Nucleus accumbens (tissue), 56 donors: Measurements from ENCODE around the gene IYD.

ENCODE experiments used
- DNase-seq, 56 donors: peaks; one replicate each; lab custom pipeline; 2025; lab: John Stamatoyannopoulos, UW

IYD gene

GRCh38 chr6:150394053-150394898 is 25.5 kb downstream of the IYD start:
- DNase-seq: no peak

GRCh38 chr6:150394899-150395295 is 26.1 kb downstream of the IYD start:
- DNase-seq: no peak

GRCh38 chr6:150395388-150396009 is 26.7 kb downstream of the IYD start:
- DNase-seq: peak in 39 of 56 donors; percentile 2 to 76 (median 19)

- DNase-seq: no peak
Measured at GRCh38 chr6:150403458-150404246, 34.8 kb downstream of the IYD start.

GRCh38 chr6:150406948-150407347 is 38.1 kb downstream of the IYD start:
- no peak for DNase-seq

GRCh38 chr6:150408842-150409241 is 40.0 kb downstream of the IYD start:
- no peak for DNase-seq

GRCh38 chr6:150409576-150410066 is 40.8 kb downstream of the IYD start:
- peak in 8 of 56 donors; percentile 1 to 57 (median 22) for DNase-seq

GRCh38 chr6:150410399-150410798 is 41.6 kb downstream of the IYD start:
- no peak for DNase-seq

GRCh38 chr6:150410906-150411305 is 42.1 kb downstream of the IYD start:
- no peak for DNase-seq

GRCh38 chr6:150412221-150412620 is 43.4 kb downstream of the IYD start:
- no peak for DNase-seq

GRCh38 chr6:150413198-150413597 is 44.4 kb downstream of the IYD start:
- no peak for DNase-seq

- no peak for DNase-seq
Measured at GRCh38 chr6:150413781-150414281, 45.0 kb downstream of the IYD start.

- DNase-seq: peak in 2 of 56 donors; percentile 2 to 15
Measured at GRCh38 chr6:150416128-150416527, 47.3 kb downstream of the IYD start.

- no peak for DNase-seq
Measured at GRCh38 chr6:150417250-150417649, 48.4 kb downstream of the IYD start.

- peak in 15 of 56 donors; percentile 1 to 35 (median 6) for DNase-seq
Measured at GRCh38 chr6:150417899-150418826, 49.4 kb downstream of the IYD start.

- DNase-seq: peak in 30 of 56 donors; percentile 1 to 51 (median 14)
Measured at GRCh38 chr6:150418827-150419594, 50.2 kb downstream of the IYD start.

- no peak for DNase-seq
Measured at GRCh38 chr6:150420428-150420827, 51.6 kb downstream of the IYD start.

- DNase-seq: no peak
Measured at GRCh38 chr6:150420926-150421325, 52.1 kb downstream of the IYD start.

GRCh38 chr6:150425508-150425907 is 56.7 kb downstream of the IYD start:
- no peak for DNase-seq
